A549 (cell line): ENCODE data around the gene KIF24. TPM values are rescaled to one million over a fixed set of nuclear protein-coding genes. Genes with fewer than 3 reads are reported as not detected.

ENCODE experiments used
- ATAC-seq, 2 experiments: fragments of 200-7000 bp in 1 of 2; fragments of >200 bp in 1 of 2; cut with Nextera tagmentation in 1 of 2; cut with Tn5 transposase in 1 of 2; 3 replicates each; pipeline versions ENCODE4 v1.8.0 to v1.9.1; 2018 to 2020; ENCODE audit warnings: mild to moderate bottlenecking in 1 of 2, moderate library complexity in 1 of 2
- CTCF ChIA-PET: fragments of 300-600 bp; sonication (Branson Sonifier 250); formaldehyde crosslinking; extraction: SDS; loops from one replicate; lab custom pipeline; 2021; ENCODE audit warnings: antibody characterized with exemption, inconsistent platforms; lab: Yijun Ruan, JAX
- POLR2A ChIA-PET: fragments of 350-600 bp; formaldehyde crosslinking; extraction: SDS; loops from one replicate; lab custom pipeline; 2021; ENCODE audit warnings: antibody characterized with exemption, inconsistent platforms; lab: Yijun Ruan, JAX
- DNase-seq, 2 experiments: peaks; one replicate each; pipeline versions ENCODE4 v3.0.0 to v3.0.0-alpha.2; 2011 to 2016; ENCODE audit warnings: low read depth in 1 of 2, low spot score in 1 of 2
- FAIRE-seq: peaks from 2 replicates; lab custom pipeline; 2011; peaks lifted over from hg19 to GRCh38; lab: Jason Lieb, UNC
- H3K27ac ChIP-seq, 2 experiments: fragments of >200 bp; sonication (Bioruptor Twin); formaldehyde crosslinking; 3 replicates each; pipeline ENCODE4 v1.5.1; 2016 to 2017
- H3K4me1 ChIP-seq: fragments of >200 bp; sonication (Bioruptor Twin); formaldehyde crosslinking; 3 replicates; pipeline ENCODE4 v1.6.1; 2016
- H3K4me2 ChIP-seq: fragments of >200 bp; sonication (Bioruptor Twin); formaldehyde crosslinking; 3 replicates; pipeline ENCODE4 v1.6.1; 2016
- H3K4me3 ChIP-seq: fragments of >200 bp; sonication (Bioruptor Twin); formaldehyde crosslinking; 3 replicates; pipeline ENCODE4 v1.5.1; 2016
- H3K9me3 ChIP-seq: fragments of >200 bp; sonication (Bioruptor Twin); formaldehyde crosslinking; 3 replicates; pipeline ENCODE4 v1.6.1; 2016
- BHLHE40 ChIP-seq: IDR thresholded peaks from 2 replicates; pipeline ENCODE4 v1.6.1; 2012; ENCODE audit warnings: low read depth, low read length, inconsistent platforms
- CBX8 ChIP-seq: fragments of 200-600 bp; sonication (generic); IDR thresholded peaks from 2 replicates; pipeline ENCODE4 v1.6.1; 2016
- CHD4 ChIP-seq: fragments of 200-600 bp; sonication (generic); IDR thresholded peaks from 2 replicates; pipeline ENCODE4 v1.6.1; 2016; ENCODE audit warnings: antibody characterized with exemption, mild to moderate bottlenecking, borderline replicate concordance
- ESRRA ChIP-seq: fragments of 150-350 bp; IDR thresholded peaks from 2 replicates; pipeline ENCODE4 v1.6.1; 2014; ENCODE audit warnings: mild to moderate bottlenecking, low read length, borderline replicate concordance
- GATA3 ChIP-seq: IDR thresholded peaks from 2 replicates; pipeline ENCODE4 v1.6.1; 2012; ENCODE audit warnings: borderline replicate concordance
- HDAC2 ChIP-seq: fragments of 200-600 bp; sonication (generic); IDR thresholded peaks from 2 replicates; pipeline ENCODE4 v1.6.1; 2016
- HOXA7 ChIP-seq: fragments of 250-450 bp; sonication (Bioruptor Pico); IDR thresholded peaks from 2 replicates; pipeline ENCODE4 v1.5.0; 2020; ENCODE audit warnings: mild to moderate bottlenecking, moderate library complexity
- JUN ChIP-seq, 2 experiments: fragments of >200 bp; sonication (Bioruptor Twin); formaldehyde crosslinking; IDR thresholded peaks; 2 replicates in 1 of 2; 3 replicates in 1 of 2; pipeline ENCODE4 v1.6.1; 2016 to 2017
- JUNB ChIP-seq: fragments of >200 bp; sonication (Bioruptor Twin); formaldehyde crosslinking; IDR thresholded peaks from 2 replicates; pipeline ENCODE4 v1.6.1; 2016
- KDM1A ChIP-seq: fragments of 200-600 bp; sonication (generic); IDR thresholded peaks from 2 replicates; pipeline ENCODE4 v1.6.1; 2016; ENCODE audit warnings: low read depth, mild to moderate bottlenecking
- MAFK ChIP-seq: fragments of 450-650 bp; IDR thresholded peaks from 2 replicates; pipeline ENCODE4 v1.6.1; 2014; ENCODE audit not compliant: partially characterized antibody
- MYC ChIP-seq: IDR thresholded peaks from 2 replicates; pipeline ENCODE4 v1.6.1; 2012; ENCODE audit warnings: mild to moderate bottlenecking, inconsistent platforms, low read length, improper control_type of control experiment, borderline replicate concordance
- NFE2L2 ChIP-seq: fragments of 150-350 bp; conservative IDR thresholded peaks from 2 replicates; pipeline ENCODE4 v1.6.1; 2014; ENCODE audit warnings: low read length
- POLR2A ChIP-seq: IDR thresholded peaks from 2 replicates; pipeline ENCODE4 v1.6.1; 2012; ENCODE audit warnings: mild to moderate bottlenecking, low read length
- POLR2AphosphoS2 ChIP-seq: conservative IDR thresholded peaks from 2 replicates; pipeline ENCODE4 v1.6.1; 2012; ENCODE audit warnings: low read length, improper control_type of control experiment, inconsistent platforms
- RAD21 ChIP-seq, 2 experiments: fragments of >200 bp in 1 of 2; sonication (Bioruptor Twin) in 1 of 2; formaldehyde crosslinking in 1 of 2; IDR thresholded peaks in 1 of 2; conservative IDR thresholded peaks in 1 of 2; 2 replicates in 1 of 2; 3 replicates in 1 of 2; pipeline ENCODE4 v1.6.1; 2012 to 2018; ENCODE audit warnings: inconsistent platforms in 1 of 2
- RCOR1 ChIP-seq: fragments of 150-350 bp; IDR thresholded peaks from 2 replicates; pipeline ENCODE4 v1.6.1; 2014; ENCODE audit warnings: antibody characterized with exemption, low read length, low read depth
- RFX5 ChIP-seq: fragments of 450-650 bp; IDR thresholded peaks from 2 replicates; pipeline ENCODE4 v1.7.1; 2014; ENCODE audit warnings: antibody characterized with exemption, mild to moderate bottlenecking, moderate library complexity
- SMC3 ChIP-seq: fragments of >200 bp; sonication (Bioruptor Twin); formaldehyde crosslinking; IDR thresholded peaks from 3 replicates; pipeline ENCODE4 v1.6.1; 2018; ENCODE audit warnings: inconsistent platforms
- SREBF2 ChIP-seq: fragments of 450-650 bp; IDR thresholded peaks from 2 replicates; pipeline ENCODE4 v1.6.1; 2014; ENCODE audit warnings: mild to moderate bottlenecking, moderate library complexity
- TFCP2L1 ChIP-seq: fragments of 250-450 bp; sonication (Bioruptor Pico); IDR thresholded peaks from 2 replicates; pipeline ENCODE4 v1.5.0; 2021; ENCODE audit warnings: mild to moderate bottlenecking
- ZFP36 ChIP-seq: fragments of 450-650 bp; IDR thresholded peaks from 2 replicates; pipeline ENCODE4 v1.6.1; 2014; ENCODE audit warnings: borderline replicate concordance; ENCODE audit not compliant: partially characterized antibody
- ZNF302 ChIP-seq: fragments of 250-450 bp; sonication (Bioruptor Pico); IDR thresholded peaks from 2 replicates; pipeline ENCODE4 v1.9.0; 2021; ENCODE audit warnings: inconsistent platforms, mild to moderate bottlenecking, moderate library complexity
- WGBS: methylation state at CpG from one replicate; pipeline ENCODE4 v1.1.6; 2017; ENCODE audit errors: missing lambda C conversion rate; 5-methylcytosine and 5-hydroxymethylcytosine counted together
- polyA plus RNA-seq, 4 experiments: library from polyadenylated mRNA; depleted of rRNA in 3 of 4; stranded (reverse); fragments of >200 nt; fragmentation: RNase III in 1 of 4; extraction: RNeasy Plus Mini Kit Qiagen cat#74134 plus additional on column Dnase treatment in 1 of 4; gene quantifications; 2 replicates in 3 of 4; 3 replicates in 1 of 4; pipeline ENCODE4 v1.2.3, GENCODE V29; 2011 to 2017
- TF ChIP-seq, protein P1 (sequence below): IDR thresholded peaks from 2 replicates; pipeline ENCODE4 v1.6.1; 2012
- TF ChIP-seq, protein P2 (sequence below): fragments of 250-450 bp; sonication (Bioruptor Pico); IDR thresholded peaks from 2 replicates; pipeline ENCODE4 v1.5.0; 2021; ENCODE audit warnings: mild to moderate bottlenecking, moderate library complexity, borderline replicate concordance
- TF ChIP-seq, protein P3 (sequence below): fragments of 450-650 bp; IDR thresholded peaks from 2 replicates; pipeline ENCODE4 v1.6.1; 2014; ENCODE audit warnings: antibody characterized with exemption
- TF ChIP-seq, protein P4 (sequence below): IDR thresholded peaks from 2 replicates; pipeline ENCODE4 v1.6.1; 2012
- TF ChIP-seq, protein P5 (sequence below): fragments of >200 bp; sonication (Bioruptor Twin); formaldehyde crosslinking; IDR thresholded peaks from 3 replicates; pipeline ENCODE4 v1.5.1; 2016

KIF24 gene
- polyA plus RNA-seq, 2 of the 4 experiments (the other 2 are of a cell fraction) = 3.2 to 4.4 TPM

DNA sequence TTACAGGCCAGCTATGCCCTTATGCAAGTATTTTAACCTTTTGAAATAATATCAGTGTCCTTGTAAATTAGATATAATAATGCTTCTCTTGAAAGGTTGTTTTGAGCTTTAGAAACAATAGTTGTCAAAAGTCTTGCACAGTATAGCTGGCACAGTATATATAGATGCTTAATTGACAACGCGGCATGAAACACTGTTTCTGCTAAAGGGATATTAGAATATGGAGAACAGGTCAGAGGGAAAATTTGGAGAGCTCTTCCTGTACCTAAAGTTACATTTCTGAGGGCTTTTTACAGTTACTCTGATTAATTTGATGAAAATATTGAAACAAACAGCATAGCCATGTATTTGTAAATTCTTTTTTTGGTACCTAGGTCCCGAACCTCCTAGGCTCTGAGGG lies 4.8 kb upstream of the KIF24 start:
- no peak for ATAC-seq
- no peak for DNase-seq
- H3K4me3 ChIP-seq = no peak overlapping the region
- WGBS = 93% methylated on average over 3 of the region's 3 CpGs
- no peak overlapping the region for H3K4me2 ChIP-seq
- H3K4me1 ChIP-seq = peaks cover 14% of the 10 kb centered on the region; the same call in 2 of the 3 replicates
- no peaks in the 10 kb centered on the region for H3K9me3 ChIP-seq
- TF ChIP-seq KDM1A (no peak), ESRRA (no peak), BHLHE40 (no peak), GATA3 (no peak), JUNB (no peak), POLR2A (no peak), ZNF302 (no peak), ZFP36 (no peak), SMC3 (no peak), POLR2AphosphoS2 (no peak), RCOR1 (no peak), MYC (no peak), CHD4 (no peak)
- TF ChIP-seq, protein P1, sequence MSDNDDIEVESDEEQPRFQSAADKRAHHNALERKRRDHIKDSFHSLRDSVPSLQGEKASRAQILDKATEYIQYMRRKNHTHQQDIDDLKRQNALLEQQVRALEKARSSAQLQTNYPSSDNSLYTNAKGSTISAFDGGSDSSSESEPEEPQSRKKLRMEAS = no peak
- TF ChIP-seq, protein P2, sequence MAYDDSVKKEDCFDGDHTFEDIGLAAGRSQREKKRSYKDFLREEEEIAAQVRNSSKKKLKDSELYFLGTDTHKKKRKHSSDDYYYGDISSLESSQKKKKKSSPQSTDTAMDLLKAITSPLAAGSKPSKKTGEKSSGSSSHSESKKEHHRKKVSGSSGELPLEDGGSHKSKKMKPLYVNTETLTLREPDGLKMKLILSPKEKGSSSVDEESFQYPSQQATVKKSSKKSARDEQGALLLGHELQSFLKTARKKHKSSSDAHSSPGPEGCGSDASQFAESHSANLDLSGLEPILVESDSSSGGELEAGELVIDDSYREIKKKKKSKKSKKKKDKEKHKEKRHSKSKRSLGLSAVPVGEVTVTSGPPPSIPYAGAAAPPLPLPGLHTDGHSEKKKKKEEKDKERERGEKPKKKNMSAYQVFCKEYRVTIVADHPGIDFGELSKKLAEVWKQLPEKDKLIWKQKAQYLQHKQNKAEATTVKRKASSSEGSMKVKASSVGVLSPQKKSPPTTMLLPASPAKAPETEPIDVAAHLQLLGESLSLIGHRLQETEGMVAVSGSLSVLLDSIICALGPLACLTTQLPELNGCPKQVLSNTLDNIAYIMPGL (CRISPR knock-in tag) = no peak
- TF ChIP-seq, protein P3, sequence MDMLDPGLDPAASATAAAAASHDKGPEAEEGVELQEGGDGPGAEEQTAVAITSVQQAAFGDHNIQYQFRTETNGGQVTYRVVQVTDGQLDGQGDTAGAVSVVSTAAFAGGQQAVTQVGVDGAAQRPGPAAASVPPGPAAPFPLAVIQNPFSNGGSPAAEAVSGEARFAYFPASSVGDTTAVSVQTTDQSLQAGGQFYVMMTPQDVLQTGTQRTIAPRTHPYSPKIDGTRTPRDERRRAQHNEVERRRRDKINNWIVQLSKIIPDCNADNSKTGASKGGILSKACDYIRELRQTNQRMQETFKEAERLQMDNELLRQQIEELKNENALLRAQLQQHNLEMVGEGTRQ = no peak
- TF ChIP-seq, protein P4, sequence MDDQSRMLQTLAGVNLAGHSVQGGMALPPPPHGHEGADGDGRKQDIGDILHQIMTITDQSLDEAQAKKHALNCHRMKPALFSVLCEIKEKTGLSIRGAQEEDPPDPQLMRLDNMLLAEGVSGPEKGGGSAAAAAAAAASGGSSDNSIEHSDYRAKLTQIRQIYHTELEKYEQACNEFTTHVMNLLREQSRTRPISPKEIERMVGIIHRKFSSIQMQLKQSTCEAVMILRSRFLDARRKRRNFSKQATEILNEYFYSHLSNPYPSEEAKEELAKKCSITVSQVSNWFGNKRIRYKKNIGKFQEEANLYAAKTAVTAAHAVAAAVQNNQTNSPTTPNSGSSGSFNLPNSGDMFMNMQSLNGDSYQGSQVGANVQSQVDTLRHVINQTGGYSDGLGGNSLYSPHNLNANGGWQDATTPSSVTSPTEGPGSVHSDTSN = no peak
- CTCF ChIA-PET = interaction anchor here (0.8 to 23.6 kb wide), 15 partner anchors 8 to 273 kb away, joined by 3 to 417 read pairs (median 4); partner anchors contain the start of gene MYORG
- FAIRE-seq = no peak
- POLR2A ChIA-PET = interaction anchor here (0.7 to 1.2 kb wide), 2 partner anchors 43 to 285 kb away, joined by 5 to 7 read pairs; partner anchors contain the start of genes MYORG and UBAP2
- H3K27ac ChIP-seq = no peak overlapping the region

DNA sequence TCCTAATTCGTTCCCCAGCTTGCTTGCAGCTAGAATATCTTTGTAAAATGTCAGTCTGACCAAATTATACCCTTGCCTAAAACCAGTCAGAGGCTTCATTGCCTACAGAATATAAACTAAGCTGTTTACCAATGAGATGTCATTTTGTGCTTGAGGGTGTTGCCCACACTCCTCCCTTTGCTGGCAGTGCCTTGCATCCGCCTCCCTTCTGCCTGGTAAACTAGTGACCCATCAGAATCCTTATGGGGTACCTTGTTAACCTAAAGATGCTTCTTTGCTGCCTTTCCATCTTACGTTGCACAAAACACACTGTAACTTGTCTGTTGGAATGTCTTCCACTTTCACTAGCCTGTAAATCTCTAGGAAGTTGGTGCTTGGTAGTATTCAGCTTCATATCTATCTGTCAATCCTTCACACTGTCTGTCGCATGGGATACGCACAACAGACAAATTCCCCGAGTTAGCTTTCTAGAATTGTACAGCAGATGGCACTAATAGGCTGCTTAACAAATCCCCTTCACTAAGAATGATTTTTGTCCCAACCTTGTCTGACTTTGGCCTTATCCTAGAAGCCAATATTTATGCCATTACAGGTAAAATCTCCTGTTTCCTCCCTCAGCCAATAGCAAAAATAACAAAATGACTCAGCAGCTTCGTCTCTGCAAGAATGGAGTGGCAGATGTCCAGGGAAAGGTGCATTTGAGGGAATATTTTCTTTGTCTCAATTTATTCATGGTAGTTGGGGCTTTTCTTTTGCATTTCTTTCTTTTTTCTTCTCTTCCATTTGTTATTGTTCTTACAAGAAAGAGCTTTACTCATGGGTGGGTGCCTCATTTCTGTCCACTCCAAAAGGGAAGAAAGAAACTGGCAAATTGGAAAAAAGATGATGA lies 3.3 kb upstream of the KIF24 start:
- no peak overlapping the region for H3K27ac ChIP-seq
- H3K4me1 ChIP-seq = peaks cover 19% of the 10 kb centered on the region
- ATAC-seq (no peak), FAIRE-seq (peak; percentile 43), DNase-seq (peak; percentile 36 to 67)
- WGBS = 36% methylated on average over 7 of the region's 7 CpGs
- no peak for TF ChIP-seq SREBF2
- peak; percentile 20 for TF ChIP-seq MAFK
- TF ChIP-seq TFCP2L1 (CRISPR knock-in tag) = no peak
- TF ChIP-seq HDAC2 = no peak
- no peak for TF ChIP-seq POLR2A
- TF ChIP-seq NFE2L2 = no peak
- TF ChIP-seq, protein P3 = no peak
- TF ChIP-seq, protein P5, sequence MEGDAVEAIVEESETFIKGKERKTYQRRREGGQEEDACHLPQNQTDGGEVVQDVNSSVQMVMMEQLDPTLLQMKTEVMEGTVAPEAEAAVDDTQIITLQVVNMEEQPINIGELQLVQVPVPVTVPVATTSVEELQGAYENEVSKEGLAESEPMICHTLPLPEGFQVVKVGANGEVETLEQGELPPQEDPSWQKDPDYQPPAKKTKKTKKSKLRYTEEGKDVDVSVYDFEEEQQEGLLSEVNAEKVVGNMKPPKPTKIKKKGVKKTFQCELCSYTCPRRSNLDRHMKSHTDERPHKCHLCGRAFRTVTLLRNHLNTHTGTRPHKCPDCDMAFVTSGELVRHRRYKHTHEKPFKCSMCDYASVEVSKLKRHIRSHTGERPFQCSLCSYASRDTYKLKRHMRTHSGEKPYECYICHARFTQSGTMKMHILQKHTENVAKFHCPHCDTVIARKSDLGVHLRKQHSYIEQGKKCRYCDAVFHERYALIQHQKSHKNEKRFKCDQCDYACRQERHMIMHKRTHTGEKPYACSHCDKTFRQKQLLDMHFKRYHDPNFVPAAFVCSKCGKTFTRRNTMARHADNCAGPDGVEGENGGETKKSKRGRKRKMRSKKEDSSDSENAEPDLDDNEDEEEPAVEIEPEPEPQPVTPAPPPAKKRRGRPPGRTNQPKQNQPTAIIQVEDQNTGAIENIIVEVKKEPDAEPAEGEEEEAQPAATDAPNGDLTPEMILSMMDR = peak; percentile 69
- no peak for TF ChIP-seq HOXA7
- no peak for TF ChIP-seq RFX5
- TF ChIP-seq JUN (IDR thresholded peaks at IDR 0.05) = no peak
- TF ChIP-seq, protein P2 (CRISPR knock-in tag) = no peak
- TF ChIP-seq SMC3 = peak; percentile 73
- TF ChIP-seq CBX8 = no peak
- no peak for TF ChIP-seq RCOR1
- TF ChIP-seq RAD21 (conservative IDR thresholded peaks at IDR 0.05 in 1 of 2, IDR thresholded peaks at IDR 0.05 in 1 of 2) = peak; percentile 74 to 75
- 0 out of 3 replicates have a peak overlapping the region, but pooled peaks have one; percentile 9 for H3K4me2 ChIP-seq
- ChIA-PET CTCF (interaction anchor here (0.6 to 23.6 kb wide), 42 partner anchors 9 to 411 kb away, joined by 3 to 417 read pairs (median 4); partner anchors contain the start of genes DCTN3 and MYORG), POLR2A (no interaction called here)
- no peaks in the 10 kb centered on the region for H3K9me3 ChIP-seq
- no peak overlapping the region for H3K4me3 ChIP-seq
